Astrocyte (in vitro differentiated cells and primary cell): ENCODE measurements around the gene IFRD2.

Experiments
- CTCF ChIP-seq: IDR thresholded peaks from 2 replicates; pipeline ENCODE4 v1.5.1; 2011; ENCODE audit warnings: low read depth, mild to moderate bottlenecking, inconsistent platforms, low read length, moderate library complexity; ENCODE audit not compliant: insufficient read depth
- EZH2 ChIP-seq: IDR thresholded peaks from 2 replicates; pipeline ENCODE4 v1.6.1; 2012; ENCODE audit warnings: mild to moderate bottlenecking, low read length, inconsistent platforms; ENCODE audit not compliant: insufficient read depth

GRCh38 chr3:50278123-50278879 lies 13.9 kb downstream of the IFRD2 start:
- no peak for TF ChIP-seq CTCF
- no peak for TF ChIP-seq EZH2
